Measurements from ENCODE around the gene RETREG1.

DNA sequence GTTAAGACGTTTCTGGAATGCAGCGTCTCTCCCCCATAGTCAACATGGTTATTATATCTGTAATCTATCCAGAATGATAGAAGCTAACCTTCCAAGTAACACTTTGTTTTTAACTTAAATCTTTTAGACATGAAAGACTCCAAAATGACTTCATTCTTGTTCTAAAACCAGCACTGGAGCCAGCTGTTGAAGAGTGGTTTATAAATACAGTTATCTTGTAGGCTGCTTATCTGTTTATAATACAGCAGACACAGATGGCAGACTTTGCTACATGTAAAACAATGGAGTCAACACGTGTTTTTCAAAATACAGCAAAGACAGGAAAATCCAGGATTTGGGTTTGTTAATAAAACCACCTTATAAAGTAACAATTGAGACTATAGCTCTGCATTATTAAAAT lies 48.8 kb upstream of the RETREG1 start:
- TF ChIP-seq, protein P1, sequence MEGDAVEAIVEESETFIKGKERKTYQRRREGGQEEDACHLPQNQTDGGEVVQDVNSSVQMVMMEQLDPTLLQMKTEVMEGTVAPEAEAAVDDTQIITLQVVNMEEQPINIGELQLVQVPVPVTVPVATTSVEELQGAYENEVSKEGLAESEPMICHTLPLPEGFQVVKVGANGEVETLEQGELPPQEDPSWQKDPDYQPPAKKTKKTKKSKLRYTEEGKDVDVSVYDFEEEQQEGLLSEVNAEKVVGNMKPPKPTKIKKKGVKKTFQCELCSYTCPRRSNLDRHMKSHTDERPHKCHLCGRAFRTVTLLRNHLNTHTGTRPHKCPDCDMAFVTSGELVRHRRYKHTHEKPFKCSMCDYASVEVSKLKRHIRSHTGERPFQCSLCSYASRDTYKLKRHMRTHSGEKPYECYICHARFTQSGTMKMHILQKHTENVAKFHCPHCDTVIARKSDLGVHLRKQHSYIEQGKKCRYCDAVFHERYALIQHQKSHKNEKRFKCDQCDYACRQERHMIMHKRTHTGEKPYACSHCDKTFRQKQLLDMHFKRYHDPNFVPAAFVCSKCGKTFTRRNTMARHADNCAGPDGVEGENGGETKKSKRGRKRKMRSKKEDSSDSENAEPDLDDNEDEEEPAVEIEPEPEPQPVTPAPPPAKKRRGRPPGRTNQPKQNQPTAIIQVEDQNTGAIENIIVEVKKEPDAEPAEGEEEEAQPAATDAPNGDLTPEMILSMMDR (IDR thresholded peaks at IDR 0.05; ENCODE audit: low read length): no peak
- TF ChIP-seq EZH2 (IDR thresholded peaks at IDR 0.05; ENCODE audit: borderline replicate concordance, low read length): no peak
